Coronary artery (tissue), 2 donors: Measurements from ENCODE around the gene BEAN1.

ENCODE experiments used
- DNase-seq: peaks from one replicate; pipeline ENCODE4 v3.0.0-alpha.2; 2017; ENCODE audit warnings: low spot score
- H3K27ac ChIP-seq, 2 donors: fragments of 200-600 bp; sonication (generic); one replicate each; pipeline ENCODE4 v1.5.1; 2016 to 2019
- H3K4me3 ChIP-seq: fragments of 200-600 bp; sonication (generic); 2 replicates; pipeline ENCODE4 v1.5.1; 2016; ENCODE audit warnings: mild to moderate bottlenecking, moderate library complexity
- TF ChIP-seq, protein P1 (sequence below): fragments of 200-600 bp; sonication (generic); IDR thresholded peaks from one replicate; pipeline ENCODE4 v1.5.1; 2019; ENCODE audit warnings: antibody characterized with exemption

The BEAN1 gene

DNA sequence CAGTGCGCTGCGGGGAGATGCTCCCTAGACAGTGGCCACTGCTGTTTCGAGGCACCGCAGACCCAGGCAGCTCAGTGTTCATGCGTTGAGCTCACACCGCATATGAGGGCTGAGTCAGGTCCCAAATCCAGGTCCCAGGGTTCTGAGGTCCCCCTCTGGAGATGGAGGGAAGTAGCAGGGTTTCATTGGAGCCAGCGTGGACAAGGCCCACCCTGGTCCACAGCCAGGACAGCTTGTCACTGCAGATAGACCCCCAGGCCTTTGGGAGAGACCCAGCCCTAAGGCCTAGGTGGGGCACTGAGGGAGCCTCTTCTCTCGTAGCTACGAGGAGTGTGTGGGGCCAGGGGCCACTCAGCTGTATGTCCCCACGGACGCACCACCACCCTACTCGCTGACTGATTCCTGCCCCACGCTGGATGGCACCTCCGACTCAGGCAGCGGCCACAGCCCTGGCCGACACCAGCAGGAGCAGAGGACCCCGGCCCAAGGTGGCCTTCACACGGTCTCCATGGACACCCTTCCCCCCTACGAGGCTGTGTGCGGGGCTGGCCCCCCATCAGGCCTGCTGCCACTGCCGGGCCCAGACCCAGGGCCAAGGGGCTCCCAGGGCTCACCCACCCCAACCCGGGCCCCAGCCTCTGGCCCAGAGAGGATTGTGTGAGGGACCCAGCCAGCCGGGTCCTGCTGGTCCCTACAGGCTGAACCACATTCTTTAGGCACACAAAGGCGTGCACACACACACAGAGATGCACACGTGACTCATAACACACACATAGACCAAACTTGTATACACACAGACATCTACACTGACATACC is 53.4 kb downstream of the BEAN1 start:
- TF ChIP-seq, protein P1, sequence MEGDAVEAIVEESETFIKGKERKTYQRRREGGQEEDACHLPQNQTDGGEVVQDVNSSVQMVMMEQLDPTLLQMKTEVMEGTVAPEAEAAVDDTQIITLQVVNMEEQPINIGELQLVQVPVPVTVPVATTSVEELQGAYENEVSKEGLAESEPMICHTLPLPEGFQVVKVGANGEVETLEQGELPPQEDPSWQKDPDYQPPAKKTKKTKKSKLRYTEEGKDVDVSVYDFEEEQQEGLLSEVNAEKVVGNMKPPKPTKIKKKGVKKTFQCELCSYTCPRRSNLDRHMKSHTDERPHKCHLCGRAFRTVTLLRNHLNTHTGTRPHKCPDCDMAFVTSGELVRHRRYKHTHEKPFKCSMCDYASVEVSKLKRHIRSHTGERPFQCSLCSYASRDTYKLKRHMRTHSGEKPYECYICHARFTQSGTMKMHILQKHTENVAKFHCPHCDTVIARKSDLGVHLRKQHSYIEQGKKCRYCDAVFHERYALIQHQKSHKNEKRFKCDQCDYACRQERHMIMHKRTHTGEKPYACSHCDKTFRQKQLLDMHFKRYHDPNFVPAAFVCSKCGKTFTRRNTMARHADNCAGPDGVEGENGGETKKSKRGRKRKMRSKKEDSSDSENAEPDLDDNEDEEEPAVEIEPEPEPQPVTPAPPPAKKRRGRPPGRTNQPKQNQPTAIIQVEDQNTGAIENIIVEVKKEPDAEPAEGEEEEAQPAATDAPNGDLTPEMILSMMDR = no peak

DNA sequence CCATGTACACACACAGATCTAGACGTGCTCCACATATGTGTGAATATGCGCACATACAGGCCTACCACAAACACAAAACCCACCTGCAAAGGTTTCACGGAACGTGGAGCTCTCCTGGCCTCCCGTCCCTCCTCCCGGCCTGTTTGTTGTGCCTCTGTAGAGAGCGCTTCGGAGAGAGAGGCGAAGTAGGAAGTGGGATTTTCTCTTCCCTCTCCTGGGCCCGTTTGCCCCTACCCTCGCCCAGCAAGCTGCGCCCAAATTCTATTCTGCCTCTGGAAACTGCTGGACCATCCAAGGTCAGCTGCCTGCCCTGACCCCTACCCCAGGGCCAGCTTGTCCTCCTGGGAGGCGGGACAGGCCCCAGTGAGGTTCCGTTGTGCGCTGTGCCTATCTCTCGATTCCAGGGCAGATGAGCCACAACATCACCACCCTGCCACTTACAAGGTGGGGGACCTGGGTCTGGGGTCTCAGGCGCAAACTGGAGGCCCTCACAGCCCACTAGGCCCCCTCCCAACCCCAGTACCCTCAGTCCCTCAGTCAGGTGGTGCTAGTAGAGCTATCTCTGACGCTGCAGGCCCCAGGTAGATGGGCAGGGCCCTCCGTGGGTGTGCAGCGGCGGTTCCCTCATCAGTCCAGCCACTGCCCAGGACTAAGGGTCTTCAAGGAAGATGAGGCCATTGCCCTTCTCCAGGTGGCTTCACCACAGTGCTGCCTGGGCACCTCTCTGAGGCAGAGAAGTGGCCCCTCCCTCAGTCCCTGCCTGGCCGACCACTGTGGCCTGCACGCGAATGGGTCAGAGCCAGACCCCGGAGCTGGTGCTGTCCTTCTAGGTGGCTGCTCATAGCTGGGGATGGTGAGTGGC is 54.2 kb downstream of the BEAN1 start:
- H3K27ac ChIP-seq = no peak overlapping the region
- peak; percentile 62 for DNase-seq
- no peak overlapping the region for H3K4me3 ChIP-seq
- TF ChIP-seq, protein P1 = no peak

More for the DNA sequence above, 53.4 kb downstream of the BEAN1 start:
- peak; percentile 69 for DNase-seq
- no peak overlapping the region for H3K27ac ChIP-seq
- H3K4me3 ChIP-seq = no peak overlapping the region

DNA sequence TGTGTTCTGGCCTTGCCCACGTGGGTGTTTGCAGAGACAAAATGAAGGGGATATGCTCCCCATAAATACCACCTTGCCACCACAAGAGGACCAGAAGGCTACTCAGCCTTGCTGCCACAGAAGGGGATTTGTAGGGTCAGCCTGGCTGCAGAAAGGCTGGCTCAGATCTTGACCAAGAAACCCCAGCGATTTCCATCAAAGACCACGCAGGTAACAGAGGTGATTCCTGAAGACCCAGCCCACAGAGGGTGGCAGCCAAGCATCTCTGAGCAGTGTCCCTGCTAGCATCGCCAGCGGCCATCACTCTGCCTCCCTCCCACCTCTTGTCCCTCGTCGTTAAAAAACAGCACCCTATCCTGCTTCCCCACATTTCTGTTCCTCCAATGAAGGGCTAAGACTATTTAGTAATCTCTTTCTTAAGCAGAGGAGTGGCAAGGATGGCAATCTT is 54.9 kb downstream of the BEAN1 start:
- H3K27ac ChIP-seq = no peak overlapping the region
- TF ChIP-seq, protein P1 = no peak
- H3K4me3 ChIP-seq = no peak overlapping the region
- DNase-seq = no peak

DNA sequence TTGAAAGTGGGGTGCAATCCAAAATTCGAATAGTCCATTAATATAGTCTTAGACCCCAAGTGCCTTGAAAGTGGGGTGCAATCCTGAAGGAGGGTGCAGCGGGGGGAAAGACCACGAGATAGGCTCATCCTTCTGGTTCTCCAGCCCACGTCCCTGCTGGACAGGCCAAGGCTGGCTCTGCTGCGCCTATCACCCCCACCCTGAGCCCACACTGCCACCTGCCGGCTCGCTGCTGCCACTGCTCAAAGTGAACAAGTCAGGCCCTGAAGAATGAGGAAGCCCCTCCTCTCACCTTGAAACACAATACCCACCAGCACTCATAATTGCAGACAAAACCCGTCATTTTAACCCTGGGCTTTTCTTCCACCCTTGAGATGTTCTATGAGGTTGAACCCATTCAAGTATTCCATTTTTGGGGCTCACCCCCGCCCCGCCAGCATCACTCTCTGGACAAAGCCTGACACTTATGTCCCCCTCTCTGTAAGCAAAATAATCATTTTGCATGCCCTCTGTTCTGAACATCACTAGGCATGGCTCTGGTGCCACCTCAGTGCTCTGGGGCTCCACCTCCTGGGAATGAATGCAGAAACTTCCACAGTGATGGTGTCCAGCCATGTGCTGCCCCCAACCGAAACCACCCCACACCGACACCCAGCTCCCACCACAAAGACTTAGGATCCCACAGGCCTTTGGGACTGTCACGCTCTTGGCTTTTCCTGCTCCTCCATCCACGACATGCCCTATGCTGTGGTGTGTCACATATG is 56.8 kb downstream of the BEAN1 start:
- TF ChIP-seq, protein P1 = peak; percentile 92
- DNase-seq = peak; percentile 84
- Histone ChIP-seq H3K4me3 (no peak overlapping the region), H3K27ac (no peak overlapping the region)

DNA sequence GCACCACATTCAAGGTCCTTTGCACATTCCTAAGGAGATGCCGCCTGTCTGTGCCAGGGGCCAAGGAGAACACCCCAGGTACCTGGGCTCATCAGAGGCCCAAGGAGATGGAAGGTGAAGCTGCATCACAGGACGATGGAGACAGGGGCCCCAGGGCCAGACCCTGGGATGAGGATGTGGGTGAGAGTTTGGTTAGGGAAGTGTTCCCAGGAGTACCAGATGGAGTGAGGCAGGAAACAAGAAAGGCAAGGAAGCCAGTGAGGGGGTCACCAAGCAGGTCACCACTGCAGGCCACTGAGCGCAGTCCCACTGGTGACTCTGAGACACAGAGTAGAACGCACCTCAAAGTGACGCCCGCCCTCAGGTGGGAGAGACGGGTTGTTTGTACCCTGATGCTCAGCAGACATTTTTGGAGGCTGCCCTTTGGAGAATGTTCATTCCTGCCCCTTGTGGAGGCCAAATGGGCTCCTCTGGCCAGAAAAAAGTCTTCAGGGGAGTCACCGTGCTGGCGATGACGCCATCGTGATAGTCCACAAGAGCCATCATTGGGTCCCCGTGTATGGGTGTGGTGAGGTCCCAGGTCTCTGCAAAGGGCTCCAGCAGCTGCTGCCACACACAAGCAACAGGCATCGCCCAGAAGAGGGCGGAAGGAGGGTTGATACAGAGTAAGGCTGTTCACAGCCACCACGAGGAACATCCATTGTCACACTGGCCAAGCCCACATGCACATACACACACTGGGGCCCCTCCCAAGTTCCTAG is 57.5 kb downstream of the BEAN1 start:
- Histone ChIP-seq H3K27ac (no peak overlapping the region), H3K4me3 (no peak overlapping the region)
- TF ChIP-seq, protein P1 = no peak
- peak; percentile 67 for DNase-seq

DNA sequence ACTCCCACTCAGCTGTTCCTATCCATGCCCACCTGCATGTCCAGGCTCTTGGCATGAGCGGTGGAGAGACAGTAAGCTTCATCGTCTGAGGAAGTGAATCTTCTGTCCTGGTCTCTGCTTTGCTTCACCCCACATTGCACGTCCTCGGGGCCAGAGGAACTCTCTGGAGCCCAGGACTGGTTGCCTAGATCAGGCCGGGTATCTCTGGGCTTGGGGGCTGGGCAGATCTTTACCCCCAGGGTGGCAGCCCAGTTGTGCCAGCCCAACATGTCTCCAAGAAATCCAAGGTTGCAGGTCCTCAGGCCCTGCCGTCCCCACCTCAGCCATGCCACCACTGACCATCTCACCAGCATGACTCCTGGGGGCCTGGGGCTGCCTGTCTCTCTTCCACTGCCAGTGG is 58.3 kb downstream of the BEAN1 start:
- DNase-seq = no peak
- Histone ChIP-seq H3K27ac (no peak overlapping the region), H3K4me3 (no peak overlapping the region)
- TF ChIP-seq, protein P1 = no peak
